Measurements from ENCODE around the gene COL23A1.

DNA sequence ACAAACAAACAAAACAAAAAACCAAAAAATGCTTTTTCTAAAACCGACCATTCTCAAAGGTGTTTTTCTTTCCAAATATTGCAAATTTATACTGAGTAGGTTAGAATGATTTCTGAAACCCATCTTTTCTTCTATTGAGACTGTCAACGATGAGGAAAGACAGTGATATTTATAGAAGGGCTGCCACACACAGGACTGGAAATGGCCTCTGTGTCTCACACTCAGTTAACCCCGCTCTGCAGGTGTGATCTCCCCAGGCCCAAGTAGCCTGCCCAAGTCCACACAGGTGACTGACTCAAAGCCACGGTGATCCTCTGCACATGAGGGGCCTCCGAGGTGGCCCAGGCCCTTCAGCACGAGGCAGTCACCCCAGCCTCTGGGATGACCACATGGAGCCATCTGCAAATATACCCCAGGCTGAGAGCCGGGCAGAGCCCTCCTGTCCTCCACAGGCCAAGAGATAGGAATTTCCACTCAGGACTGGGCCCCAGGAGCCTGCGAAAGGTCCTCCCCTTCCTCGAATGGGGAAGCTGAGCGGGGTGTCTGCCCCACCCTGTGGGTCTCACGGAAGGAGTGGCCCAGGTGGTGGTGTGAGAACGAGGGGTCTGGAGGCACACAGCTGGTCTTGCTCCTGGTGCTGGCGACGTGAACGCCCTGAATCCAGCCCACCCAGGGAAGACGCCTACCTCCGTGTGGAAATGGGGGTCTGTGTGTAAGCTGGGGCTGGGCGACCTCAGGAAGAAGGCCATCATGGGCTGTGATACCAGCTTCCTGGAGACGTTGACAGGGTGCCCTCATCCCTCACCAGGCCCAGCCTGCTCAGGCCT is 304.6 kb downstream of the COL23A1 start:
- no peak for TF ChIP-seq EZH2 (IDR thresholded peaks at IDR 0.05)
- no peak for TF ChIP-seq POLR2AphosphoS5 (IDR thresholded peaks at IDR 0.05; ENCODE audit: borderline replicate concordance, low read depth, low read length)
- no peak for TF ChIP-seq FOXP2 (optimal IDR thresholded peaks at IDR 0.05; ENCODE audit: control extremely low read depth, extremely low read length, insufficient read depth)

Measured in SK-N-MC (cell line).